Endothelial cell of umbilical vein (primary cell): Measurements from ENCODE around the gene RYR3.

ENCODE experiments used
- CTCF ChIP-seq, 2 donors: IDR thresholded peaks; 1 replicate in 1 of 2; 2 replicates in 1 of 2; pipeline ENCODE4 v1.5.1; 2011; ENCODE audit warnings: low read length in 2 of 2, mild to moderate bottlenecking in 2 of 2, moderate library complexity in 2 of 2, control low read depth in 1 of 2, inconsistent platforms in 1 of 2, low read depth in 1 of 2; ENCODE audit not compliant: insufficient read depth in 1 of 2; ENCODE audit errors: extremely low read depth in 1 of 2
- EZH2 ChIP-seq: IDR thresholded peaks from 2 replicates; pipeline ENCODE4 v1.6.1; 2012; ENCODE audit warnings: borderline replicate concordance, low read depth, mild to moderate bottlenecking, moderate library complexity, low read length, inconsistent platforms; ENCODE audit not compliant: severe bottlenecking
- JUN ChIP-seq: IDR thresholded peaks from 2 replicates; pipeline ENCODE4 v1.6.1; 2011; ENCODE audit warnings: borderline replicate concordance, low read depth; ENCODE audit not compliant: insufficient read length, insufficient read depth
- MAX ChIP-seq: IDR thresholded peaks from 2 replicates; pipeline ENCODE4 v1.6.1; 2011; ENCODE audit not compliant: insufficient read depth, insufficient read length
- MYC ChIP-seq: IDR thresholded peaks from one replicate; pipeline ENCODE4 v1.6.1; 2011; ENCODE audit warnings: mild to moderate bottlenecking, low read depth, low read length
- POLR2A ChIP-seq: IDR thresholded peaks from 2 replicates; pipeline ENCODE4 v1.6.1; 2012; ENCODE audit warnings: low read depth, mild to moderate bottlenecking, control low read depth, low read length
- POLR2AphosphoS5 ChIP-seq: IDR thresholded peaks from 2 replicates; pipeline ENCODE4 v1.6.1; 2012; ENCODE audit warnings: low read depth, mild to moderate bottlenecking, control low read depth, low read length, moderate library complexity; ENCODE audit not compliant: insufficient read depth

GRCh38 chr15:33586786-33587697 lies 276.3 kb downstream of the RYR3 start:
- TF ChIP-seq POLR2A (no peak), CTCF (IDR thresholded peaks at IDR 0.05; ENCODE audit: extremely low read depth in 1 of 2, insufficient read depth in 1 of 2, low read depth in 1 of 2, low read length in 2 of 2) (no peak), JUN (no peak), POLR2AphosphoS5 (no peak), EZH2 (no peak), MYC (no peak), MAX (no peak)
